ES-I3 (cell line): ENCODE data around the gene ETFB.
A peak's percentile ranks its signal among the peaks of the same experiment; 100 is the strongest.

Source experiments
- H3K36me3 ChIP-seq: 2 replicates; pipeline ENCODE4 v1.6.1; 2013; ENCODE audit warnings: mild to moderate bottlenecking, low read length, control low read depth, moderate library complexity; ENCODE audit not compliant: insufficient read depth
- H3K4me1 ChIP-seq: 2 replicates; pipeline ENCODE4 v1.6.1; 2013; ENCODE audit warnings: mild to moderate bottlenecking, control low read depth, low read length; ENCODE audit not compliant: insufficient read depth
- H3K9ac ChIP-seq: 2 replicates; pipeline ENCODE4 v1.6.1; 2013; ENCODE audit warnings: low read depth, mild to moderate bottlenecking, low read length, moderate library complexity
- H3K9me3 ChIP-seq: 2 replicates; pipeline ENCODE4 v1.6.1; 2013; ENCODE audit warnings: mild to moderate bottlenecking, low read length, moderate library complexity; ENCODE audit not compliant: control insufficient read depth, insufficient read depth

The ETFB gene

GRCh38 chr19:51337141-51337860 is 28.9 kb downstream of the ETFB start:
- H3K36me3 ChIP-seq, result no peaks in the 10 kb centered on the region
- no peak overlapping the region for H3K9ac ChIP-seq
- peaks cover 12% of the 10 kb centered on the region for H3K4me1 ChIP-seq
- no peaks in the 10 kb centered on the region for H3K9me3 ChIP-seq

- Histone ChIP-seq H3K9ac (no peak overlapping the region; the same call in 1 of the 2 replicates), H3K9me3 (no peaks in the 10 kb centered on the region), H3K36me3 (no peaks in the 10 kb centered on the region; the same call in 1 of the 2 replicates), H3K4me1 (0 out of 2 replicates have a peak, but pooled peaks cover 4% of the 10 kb centered on the region)
Measured at GRCh38 chr19:51333836-51334460, 32.2 kb downstream of the ETFB start.

GRCh38 chr19:51331716-51332115 is 34.5 kb downstream of the ETFB start:
- peaks cover 6% of the 10 kb centered on the region; the same call in 1 of the 2 replicates for H3K4me1 ChIP-seq
- no peak overlapping the region for H3K9ac ChIP-seq
- no peaks in the 10 kb centered on the region; the same call in 1 of the 2 replicates for H3K36me3 ChIP-seq
- H3K9me3 ChIP-seq, result no peaks in the 10 kb centered on the region

DNA sequence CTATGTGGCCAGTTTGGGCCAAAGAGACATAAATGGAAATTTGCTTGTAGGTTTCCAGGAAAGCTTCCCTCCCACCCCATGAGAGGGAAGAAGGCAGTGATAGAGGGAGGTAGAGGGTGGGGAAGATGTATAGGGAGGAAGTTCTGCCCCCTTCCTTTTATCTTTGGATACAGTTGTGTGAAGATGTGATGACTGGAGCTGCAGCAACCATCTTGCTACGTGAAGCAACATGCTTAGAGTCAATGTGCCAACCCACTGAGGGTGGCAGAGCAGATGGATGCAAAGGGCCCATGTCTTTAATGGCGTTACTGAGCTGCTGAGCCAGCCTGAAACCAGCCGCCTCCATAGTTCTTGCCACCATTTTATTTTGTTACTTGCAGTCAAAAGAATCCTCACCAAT is 35.0 kb downstream of the ETFB start:
- Histone ChIP-seq H3K4me1 (peaks cover 6% of the 10 kb centered on the region; the same call in 1 of the 2 replicates), H3K36me3 (no peaks in the 10 kb centered on the region; the same call in 1 of the 2 replicates), H3K9ac (no peak overlapping the region), H3K9me3 (no peaks in the 10 kb centered on the region)

DNA sequence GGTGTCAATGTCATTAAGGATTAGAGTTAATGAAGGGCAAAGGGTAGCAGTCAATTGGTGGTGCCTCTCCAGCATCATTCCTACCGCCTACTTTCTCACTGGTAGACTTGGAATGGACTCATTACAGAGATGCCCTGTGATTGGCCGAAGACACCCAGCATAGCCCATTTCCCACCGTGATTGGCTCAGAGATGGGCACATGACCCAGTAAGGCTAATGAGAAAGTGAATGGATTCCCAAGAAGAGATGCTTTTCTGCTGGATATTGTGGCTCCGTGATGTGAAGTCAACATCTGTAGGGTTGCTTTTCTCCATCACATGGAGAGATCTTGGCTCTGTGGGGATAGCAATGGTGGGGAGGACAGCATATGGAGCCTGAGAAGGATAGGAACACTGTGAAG is 35.8 kb downstream of the ETFB start:
- no peaks in the 10 kb centered on the region for H3K9me3 ChIP-seq
- peaks cover 6% of the 10 kb centered on the region; the same call in 1 of the 2 replicates for H3K4me1 ChIP-seq
- no peaks in the 10 kb centered on the region; the same call in 1 of the 2 replicates for H3K36me3 ChIP-seq
- H3K9ac ChIP-seq, result no peak overlapping the region

GRCh38 chr19:51329411-51329810 is 36.8 kb downstream of the ETFB start:
- Histone ChIP-seq H3K36me3 (no peaks in the 10 kb centered on the region; the same call in 1 of the 2 replicates), H3K9me3 (no peaks in the 10 kb centered on the region), H3K9ac (no peak overlapping the region), H3K4me1 (peaks cover 6% of the 10 kb centered on the region; the same call in 1 of the 2 replicates)

GRCh38 chr19:51327066-51328001 is 38.9 kb downstream of the ETFB start:
- Histone ChIP-seq H3K9me3 (no peaks in the 10 kb centered on the region), H3K9ac (peak overlapping the region; percentile 74), H3K4me1 (peaks cover 6% of the 10 kb centered on the region; the same call in 1 of the 2 replicates), H3K36me3 (no peaks in the 10 kb centered on the region; the same call in 1 of the 2 replicates)

GRCh38 chr19:51326216-51327065 is 39.7 kb downstream of the ETFB start:
- H3K9me3 ChIP-seq, result no peaks in the 10 kb centered on the region
- peak overlapping the region; percentile 74; the same call in 1 of the 2 replicates for H3K9ac ChIP-seq
- peaks cover 6% of the 10 kb centered on the region; the same call in 1 of the 2 replicates for H3K4me1 ChIP-seq
- H3K36me3 ChIP-seq, result no peaks in the 10 kb centered on the region

DNA sequence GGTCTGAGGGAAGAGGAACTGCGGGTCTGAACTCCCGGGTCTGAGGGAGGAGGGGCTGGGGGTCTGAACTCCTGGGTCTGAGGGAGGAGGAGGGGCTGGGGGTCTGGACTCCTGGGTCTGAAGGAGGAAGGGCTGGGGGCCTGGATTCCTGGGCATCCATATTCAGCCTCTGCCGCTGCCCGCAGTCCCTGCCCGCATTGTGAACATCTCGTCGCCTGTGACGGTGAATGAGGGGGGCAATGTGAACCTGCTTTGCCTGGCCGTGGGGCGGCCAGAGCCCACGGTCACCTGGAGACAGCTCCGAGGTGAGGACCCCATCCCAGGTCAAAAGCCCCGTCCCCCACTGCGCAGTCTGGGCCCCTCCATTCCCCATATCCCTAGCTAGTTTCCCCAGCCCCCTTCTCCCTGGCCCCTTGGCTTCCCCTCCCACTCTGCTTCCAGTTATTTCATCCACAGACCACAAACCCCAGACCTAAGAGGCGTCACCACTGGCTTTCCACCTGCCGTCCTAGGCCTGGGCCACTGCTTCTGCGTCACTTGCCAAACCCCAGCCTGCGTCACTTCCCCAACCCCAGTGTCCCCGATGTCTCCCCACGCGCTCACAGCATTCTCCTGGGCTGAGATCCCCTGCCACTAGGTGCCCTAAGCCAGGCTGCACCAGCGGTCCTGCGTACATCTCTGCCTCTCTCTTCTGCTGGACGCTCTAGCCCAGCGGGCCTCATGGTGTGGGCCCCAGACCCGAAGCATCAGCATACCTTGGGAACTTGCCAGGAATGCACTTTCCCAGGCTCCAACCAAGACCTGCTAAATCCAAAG is 40.8 kb downstream of the ETFB start:
- Histone ChIP-seq H3K4me1 (peaks cover 6% of the 10 kb centered on the region; the same call in 1 of the 2 replicates), H3K9ac (no peak overlapping the region), H3K9me3 (no peaks in the 10 kb centered on the region), H3K36me3 (no peaks in the 10 kb centered on the region)

DNA sequence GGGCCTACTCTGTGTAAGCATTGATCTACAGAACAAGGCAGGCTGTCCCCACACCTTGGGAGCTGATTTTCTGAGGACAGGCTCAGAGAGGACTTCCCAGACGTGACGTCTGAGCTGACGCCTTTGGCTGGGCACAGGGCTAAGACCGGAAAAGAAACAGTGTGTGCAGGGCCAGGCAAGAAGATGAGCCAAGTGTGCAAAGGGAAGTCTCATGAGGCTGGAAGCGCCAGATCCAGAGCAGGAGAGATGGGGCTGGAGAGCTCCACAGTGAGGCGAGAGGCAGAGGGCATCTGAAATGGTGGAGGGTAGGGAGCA is 42.1 kb downstream of the ETFB start:
- Histone ChIP-seq H3K4me1 (peaks cover 6% of the 10 kb centered on the region; the same call in 1 of the 2 replicates), H3K9me3 (no peaks in the 10 kb centered on the region), H3K36me3 (no peaks in the 10 kb centered on the region), H3K9ac (no peak overlapping the region)

GRCh38 chr19:51323481-51324166 is 42.6 kb downstream of the ETFB start:
- peaks cover 6% of the 10 kb centered on the region; the same call in 1 of the 2 replicates for H3K4me1 ChIP-seq
- no peak overlapping the region for H3K9ac ChIP-seq
- H3K36me3 ChIP-seq, result no peaks in the 10 kb centered on the region
- H3K9me3 ChIP-seq, result no peaks in the 10 kb centered on the region

GRCh38 chr19:51321799-51322198 is 44.4 kb downstream of the ETFB start:
- Histone ChIP-seq H3K9ac (no peak overlapping the region), H3K4me1 (no peaks in the 10 kb centered on the region; the same call in 1 of the 2 replicates), H3K36me3 (no peaks in the 10 kb centered on the region), H3K9me3 (no peaks in the 10 kb centered on the region)
